HG03159 (cell line): Measurements from ENCODE around the gene SPAM1.
A peak's percentile ranks its signal among the peaks of the same experiment; 100 is the strongest.
"Not testable (repeated sequence)": the region's sequence is repeated elsewhere in the genome, so short reads cannot be mapped to it uniquely, and the experiment has no call there.

Experiments
- ATAC-seq: cut with Tn5 transposase; IDR thresholded peaks from one replicate; pipeline ENCODE4 v1.9.1; 2021; ENCODE audit warnings: mild to moderate bottlenecking, moderate library complexity; ENCODE audit not compliant: unreplicated experiment

Gene SPAM1

DNA sequence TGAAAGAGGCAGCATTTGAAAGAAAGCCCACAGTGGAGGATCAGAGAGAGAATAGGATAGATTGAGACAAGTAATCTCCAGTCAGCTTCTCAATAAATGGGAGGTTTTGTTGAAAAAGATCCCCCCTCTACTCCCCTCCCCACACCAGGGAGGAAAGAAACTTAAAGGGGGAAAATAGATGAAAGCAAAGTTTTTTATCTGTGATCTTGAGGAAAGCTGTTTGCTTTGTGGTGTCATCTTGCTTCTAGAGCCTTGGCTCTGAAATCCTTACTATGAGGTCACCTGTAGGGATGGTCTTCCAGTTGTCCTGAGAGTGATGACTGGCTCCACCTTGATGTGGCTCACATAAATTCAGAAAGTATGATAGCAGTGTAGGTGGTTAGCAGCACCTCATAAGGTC is at the start of gene SPAM1:
TSS of gene SPAM1 (plus strand) at position 301 of the 400 bp plus-strand sequence. CDS start 28,330 bp downstream, outside the sequence.
- ATAC-seq: no peak

GRCh38 chr7:123876557-123877256 is 48.3 kb upstream of the SPAM1 start:
- ATAC-seq: no peak

- no peak for ATAC-seq
Observed at GRCh38 chr7:123879628-123880027, 45.4 kb upstream of the SPAM1 start.

- no peak for ATAC-seq
Observed at GRCh38 chr7:123881300-123881699, 43.7 kb upstream of the SPAM1 start.

- no peak for ATAC-seq
Observed at GRCh38 chr7:123883154-123883553, 41.9 kb upstream of the SPAM1 start.

DNA sequence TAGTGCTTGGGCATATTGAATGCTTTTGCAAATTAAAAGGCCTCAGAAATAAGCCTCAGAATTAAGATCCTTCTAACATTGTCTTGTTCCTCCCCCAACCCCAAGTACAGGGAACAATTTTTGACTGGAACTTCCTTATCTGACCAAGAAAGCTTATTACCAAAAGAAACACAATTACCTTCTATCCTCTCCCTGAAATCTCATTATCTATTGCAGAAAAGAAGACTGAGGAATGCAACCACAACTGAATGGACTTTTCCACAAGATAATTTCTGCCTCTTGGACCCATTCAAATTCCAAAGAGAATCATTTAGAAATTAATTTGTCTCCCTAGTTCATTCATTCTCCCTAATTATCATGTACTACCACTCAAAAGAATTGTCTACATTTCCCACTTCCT is 36.8 kb upstream of the SPAM1 start:
- no peak for ATAC-seq

GRCh38 chr7:123894753-123895152 is 30.3 kb upstream of the SPAM1 start:
- ATAC-seq: not testable (repeated sequence)

DNA sequence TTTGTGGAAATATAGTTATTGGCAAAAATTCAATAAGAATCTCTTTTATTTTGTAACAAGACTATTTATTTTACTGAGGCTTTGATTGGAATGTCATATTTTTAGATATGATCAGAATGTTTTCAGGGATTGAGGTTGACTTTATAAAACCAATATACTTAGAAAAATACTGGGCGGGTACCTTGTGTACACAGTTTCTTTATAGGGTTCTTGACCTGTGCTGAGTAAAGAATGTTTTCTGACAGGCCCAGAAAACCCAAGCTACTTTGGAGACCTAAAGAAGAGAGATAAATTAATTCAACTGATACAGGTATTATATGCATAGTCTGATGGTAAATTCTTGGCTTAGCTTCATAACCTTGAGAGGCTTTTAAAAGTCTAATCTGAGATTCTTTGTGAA is 23.9 kb upstream of the SPAM1 start:
- ATAC-seq: no peak

- ATAC-seq: no peak
Observed at GRCh38 chr7:123905714-123906113, 19.3 kb upstream of the SPAM1 start.

- ATAC-seq: peak; percentile 61
Observed at GRCh38 chr7:123916240-123916724, 8.8 kb upstream of the SPAM1 start.

- no peak for ATAC-seq
Observed at GRCh38 chr7:123917878-123918277, 7.2 kb upstream of the SPAM1 start.

- ATAC-seq: no peak
Observed at GRCh38 chr7:123918309-123918708, 6.7 kb upstream of the SPAM1 start.

DNA sequence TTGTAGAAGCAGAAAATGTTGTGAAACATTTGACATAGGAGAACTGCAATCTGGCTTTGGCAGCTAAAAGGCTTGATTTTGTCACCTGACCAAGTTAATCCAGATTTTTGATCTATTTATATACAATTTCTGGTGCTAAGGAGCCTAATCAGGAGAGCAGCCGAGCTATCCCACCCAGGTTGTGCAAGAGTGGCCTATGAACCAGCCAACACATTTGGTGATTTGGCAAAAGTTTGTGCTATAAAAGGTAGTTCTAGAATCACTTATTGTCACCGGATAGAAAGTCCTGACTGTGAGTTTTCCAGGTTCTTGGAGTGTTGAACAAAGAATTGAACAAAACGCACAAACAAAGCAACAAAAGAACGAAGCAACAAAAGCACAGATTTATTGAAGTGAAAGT is 1.4 kb upstream of the SPAM1 start:
- no peak for ATAC-seq

GRCh38 chr7:123929107-123929506 is 4.1 kb downstream of the SPAM1 start:
- ATAC-seq: no peak

- ATAC-seq: no peak
Observed at GRCh38 chr7:123929655-123930054, 4.6 kb downstream of the SPAM1 start.

DNA sequence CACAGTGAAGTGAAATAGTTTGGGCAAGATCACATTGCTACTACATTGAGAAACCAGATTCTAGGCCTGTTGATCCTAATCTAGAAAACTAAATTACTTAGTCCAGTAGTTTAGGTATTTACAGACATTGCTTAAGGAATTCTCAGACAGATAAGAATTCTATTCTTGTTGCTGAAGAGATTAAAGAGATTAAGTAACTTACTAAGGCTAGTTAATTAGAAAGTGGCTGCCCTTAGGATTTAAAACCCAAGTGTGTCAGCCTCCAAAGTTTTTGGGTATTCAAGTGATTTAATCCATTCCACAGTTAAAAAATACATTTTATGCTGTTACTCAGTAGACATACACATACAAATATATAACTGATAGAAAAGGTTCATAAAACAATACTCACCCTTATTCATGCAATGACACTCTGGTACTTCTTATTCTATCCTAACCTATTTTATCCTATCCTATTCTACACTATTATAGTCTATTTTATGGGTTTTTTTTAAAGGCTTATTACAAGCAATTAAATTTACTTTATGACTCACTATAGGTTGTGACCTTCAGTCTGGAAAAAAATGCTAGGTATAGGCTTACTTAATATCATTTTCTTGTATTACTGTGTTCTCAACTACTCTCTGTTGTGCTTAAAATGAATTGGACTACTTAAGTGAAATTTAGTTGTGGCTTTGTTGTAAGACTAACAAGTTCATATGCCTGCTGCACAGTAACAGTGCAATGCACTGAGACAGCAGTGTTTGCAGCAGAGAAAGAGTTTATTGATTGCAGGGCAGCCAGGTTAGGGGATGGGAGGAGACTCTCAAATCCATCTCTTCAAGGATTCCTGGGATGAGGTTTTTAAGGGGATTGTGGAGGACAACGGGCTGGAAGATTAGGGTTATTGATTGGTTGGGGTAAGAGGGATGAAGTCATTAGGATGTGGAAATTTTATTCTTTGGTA is 10.7 kb downstream of the SPAM1 start:
- no peak for ATAC-seq

DNA sequence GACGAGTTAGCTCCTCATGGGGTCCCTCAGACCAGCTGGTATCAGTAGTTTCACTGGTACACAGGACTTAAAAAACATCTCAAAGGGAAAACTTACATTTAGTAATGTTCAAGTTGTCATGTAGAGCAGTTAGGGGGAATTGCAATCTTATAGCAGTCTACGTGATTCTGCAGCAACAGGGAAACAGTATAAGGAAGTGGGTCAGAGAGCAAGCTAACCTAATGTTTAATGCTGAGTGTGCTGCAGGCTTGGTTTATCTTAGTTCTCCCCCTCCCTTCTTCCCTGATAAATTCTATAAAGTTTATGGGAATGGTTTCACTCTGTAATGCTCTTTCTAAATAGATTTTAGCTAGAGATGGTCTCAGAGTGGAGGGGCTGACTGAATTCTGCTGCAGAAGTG is 11.3 kb downstream of the SPAM1 start:
- no peak for ATAC-seq

GRCh38 chr7:123939784-123940183 is 14.7 kb downstream of the SPAM1 start:
- ATAC-seq: no peak

DNA sequence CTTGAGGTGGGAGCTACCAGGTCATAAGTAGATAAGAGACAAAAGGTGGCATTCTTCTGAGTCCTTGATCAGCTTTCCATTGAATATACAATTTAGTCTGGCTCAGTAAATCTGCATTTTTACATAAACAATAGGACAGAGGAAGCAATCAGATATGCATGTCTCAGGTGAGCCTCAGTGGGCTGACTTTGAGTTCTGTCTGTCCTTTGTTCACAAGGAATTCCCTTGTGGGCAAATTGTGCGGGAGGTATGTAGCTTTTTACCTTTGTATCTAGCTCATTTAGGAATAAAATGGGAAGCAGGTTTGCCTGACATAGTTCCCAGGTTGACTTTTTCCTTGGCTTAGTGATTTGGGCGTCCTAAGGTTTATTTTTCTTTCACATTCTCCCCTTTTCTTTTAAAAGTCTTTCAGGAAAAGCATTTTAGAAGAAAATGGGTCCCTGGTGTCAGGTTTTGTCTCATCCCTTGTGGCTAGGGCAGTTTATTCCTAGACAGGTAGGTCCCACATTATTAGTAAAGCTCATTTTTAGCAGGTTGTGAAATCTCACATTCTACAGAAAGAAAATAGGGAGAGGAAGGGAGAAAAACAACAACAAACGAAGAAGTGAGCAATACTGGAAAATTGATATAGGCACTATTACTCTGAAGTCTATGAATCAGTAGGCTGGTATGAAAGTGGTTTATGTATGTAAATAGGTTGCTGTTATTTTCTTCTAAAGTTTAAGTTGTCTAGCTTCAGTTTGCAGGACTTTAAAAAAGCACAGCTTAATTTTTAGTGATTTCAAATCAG is 16.5 kb downstream of the SPAM1 start:
- ATAC-seq: no peak

DNA sequence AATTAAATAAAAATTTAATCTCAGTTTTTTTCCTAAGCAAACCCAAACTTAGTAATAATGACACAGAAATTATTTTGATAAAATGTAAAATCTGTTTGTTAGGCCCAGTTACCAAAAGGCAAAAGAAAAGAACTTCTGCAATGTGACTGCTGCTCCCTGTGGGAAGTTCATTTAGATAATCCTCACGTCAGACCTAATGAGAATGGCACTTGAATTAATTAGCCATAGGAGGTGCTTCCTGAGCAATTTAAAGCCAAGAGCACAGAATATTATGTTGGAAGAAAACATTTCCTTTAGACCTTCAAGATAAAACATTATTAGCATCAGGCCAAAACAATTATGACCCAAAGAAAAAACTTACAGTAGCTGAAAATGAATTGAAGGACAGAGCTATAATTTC is 19.4 kb downstream of the SPAM1 start:
- ATAC-seq: no peak

DNA sequence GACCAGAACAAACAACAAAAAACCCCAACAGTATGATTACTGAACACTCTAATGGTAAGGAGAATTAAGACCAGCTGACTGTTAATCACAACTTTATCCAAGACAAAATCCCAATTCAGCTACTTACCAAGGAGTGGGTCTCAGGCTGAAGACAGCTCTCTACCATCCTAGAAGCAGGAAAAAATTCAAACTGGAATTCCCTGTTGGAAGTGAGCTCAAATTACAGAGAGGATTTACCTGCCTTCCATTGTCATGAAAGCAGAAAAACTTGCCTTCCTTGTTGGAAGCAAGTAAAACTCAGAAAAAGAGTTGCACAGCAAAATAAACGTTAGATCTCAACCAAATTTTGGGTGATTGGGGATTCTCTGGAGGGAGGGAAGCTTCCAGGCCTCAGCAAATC is 20.9 kb downstream of the SPAM1 start:
- no peak for ATAC-seq
